AG09319 (cell line): ENCODE data around the gene ARMC9.

Experiments used
- DNase-seq: peaks from one replicate; pipeline ENCODE4 v3.0.0-alpha.2; 2010; ENCODE audit warnings: low read depth; ENCODE audit errors: extremely low read depth
- CTCF ChIP-seq: IDR thresholded peaks from 2 replicates; pipeline ENCODE4 v1.5.1; 2011; ENCODE audit warnings: low read depth, mild to moderate bottlenecking, inconsistent platforms, low read length, moderate library complexity

ARMC9 gene

GRCh38 chr2:231184319-231184718 lies 14.1 kb upstream of the ARMC9 start:
- DNase-seq: no peak
- TF ChIP-seq CTCF: no peak

- no peak for DNase-seq
- TF ChIP-seq CTCF: no peak
These were observed 13.2 kb upstream of the ARMC9 start for GRCh38 chr2:231185050-231185725.

GRCh38 chr2:231185886-231186285 lies 12.5 kb upstream of the ARMC9 start:
- no peak for TF ChIP-seq CTCF
- DNase-seq: no peak

- no peak for DNase-seq
- TF ChIP-seq CTCF: no peak
These were observed 12.1 kb upstream of the ARMC9 start for GRCh38 chr2:231186325-231186724.

GRCh38 chr2:231187736-231188505 lies 10.5 kb upstream of the ARMC9 start:
- no peak for TF ChIP-seq CTCF
- DNase-seq: no peak

- TF ChIP-seq CTCF: no peak
- no peak for DNase-seq
These were observed 9.8 kb upstream of the ARMC9 start for GRCh38 chr2:231188506-231189170.

GRCh38 chr2:231189171-231189530 lies 9.3 kb upstream of the ARMC9 start:
- no peak for TF ChIP-seq CTCF
- DNase-seq: no peak
